HL-60 (cell line): ENCODE measurements around the gene DOP1A.

Source experiments
- DNase-seq, 2 experiments: peaks; one replicate each; pipeline ENCODE4 v3.0.0-alpha.2; 2010 to 2020; ENCODE audit warnings: low read depth in 1 of 2, low spot score in 1 of 2
- H3K27ac ChIP-seq: fragments of 250-450 bp; sonication (Bioruptor Pico); replicated peaks from 2 replicates; pipeline ENCODE4 v1.5.1; 2020; ENCODE audit warnings: mild to moderate bottlenecking, moderate library complexity
- H3K27me3 ChIP-seq: fragments of 250-450 bp; sonication (Bioruptor Pico); 2 replicates; pipeline ENCODE4 v1.5.1; 2021; ENCODE audit warnings: mild to moderate bottlenecking, moderate library complexity; ENCODE audit not compliant: insufficient read depth, poor library complexity, severe bottlenecking
- H3K4me3 ChIP-seq: replicated peaks from 2 replicates; pipeline ENCODE4 v1.5.1; 2011; ENCODE audit warnings: mild to moderate bottlenecking, control low read depth, low read length; ENCODE audit not compliant: insufficient read depth
- GABPA ChIP-seq: IDR thresholded peaks from 2 replicates; pipeline ENCODE4 v1.6.1; 2012; ENCODE audit warnings: low read depth
- POLR2AphosphoS5 ChIP-seq: IDR thresholded peaks from 2 replicates; pipeline ENCODE4 v1.6.1; 2012; ENCODE audit warnings: low read depth
- SPI1 ChIP-seq: IDR thresholded peaks from 2 replicates; pipeline ENCODE4 v1.6.1; 2012; ENCODE audit warnings: low read depth, mild to moderate bottlenecking, borderline replicate concordance
- TF ChIP-seq, protein P1 (sequence below): IDR thresholded peaks from 2 replicates; pipeline ENCODE4 v1.6.1; 2012; ENCODE audit warnings: low read depth; ENCODE audit not compliant: insufficient replicate concordance
- TF ChIP-seq, protein P2 (sequence below): IDR thresholded peaks from one replicate; pipeline ENCODE4 v1.5.1; 2011; ENCODE audit warnings: low read length, control low read depth, inconsistent platforms; ENCODE audit not compliant: insufficient read depth

DOP1A gene

DNA sequence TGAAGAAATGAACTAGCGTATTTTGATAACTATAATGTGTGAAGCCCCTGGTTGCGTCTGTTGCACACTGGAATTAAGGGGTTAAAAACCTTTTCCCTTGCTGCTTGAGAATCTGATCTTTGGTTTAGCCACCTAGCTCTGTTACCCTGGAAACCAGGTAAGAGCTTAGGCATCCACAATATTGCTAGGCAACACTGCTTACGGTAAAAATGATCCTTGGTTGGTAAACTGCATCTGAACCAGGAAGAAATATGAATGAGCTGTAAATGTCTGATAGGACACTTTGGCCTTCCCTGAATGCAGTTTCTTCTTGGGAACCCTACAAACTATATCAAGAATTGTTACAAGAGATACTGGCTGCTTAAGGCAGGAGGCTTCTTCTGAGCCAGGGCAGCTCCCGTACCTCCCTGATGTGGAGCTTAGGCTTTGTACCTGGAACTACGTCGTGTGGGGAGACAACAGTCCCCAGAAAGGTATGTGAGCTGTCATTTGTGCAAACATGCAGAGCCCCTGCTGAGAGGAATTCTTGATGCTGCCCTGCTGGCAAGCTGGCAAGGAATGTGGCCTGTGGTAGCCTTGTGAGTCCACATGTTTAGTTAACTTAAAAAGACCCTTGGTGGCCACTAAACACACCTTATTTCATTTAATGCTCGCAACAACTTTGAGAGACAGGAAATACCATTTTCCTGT is 20.3 kb upstream of the DOP1A start:
- TF ChIP-seq SPI1: no peak
- TF ChIP-seq, protein P1, sequence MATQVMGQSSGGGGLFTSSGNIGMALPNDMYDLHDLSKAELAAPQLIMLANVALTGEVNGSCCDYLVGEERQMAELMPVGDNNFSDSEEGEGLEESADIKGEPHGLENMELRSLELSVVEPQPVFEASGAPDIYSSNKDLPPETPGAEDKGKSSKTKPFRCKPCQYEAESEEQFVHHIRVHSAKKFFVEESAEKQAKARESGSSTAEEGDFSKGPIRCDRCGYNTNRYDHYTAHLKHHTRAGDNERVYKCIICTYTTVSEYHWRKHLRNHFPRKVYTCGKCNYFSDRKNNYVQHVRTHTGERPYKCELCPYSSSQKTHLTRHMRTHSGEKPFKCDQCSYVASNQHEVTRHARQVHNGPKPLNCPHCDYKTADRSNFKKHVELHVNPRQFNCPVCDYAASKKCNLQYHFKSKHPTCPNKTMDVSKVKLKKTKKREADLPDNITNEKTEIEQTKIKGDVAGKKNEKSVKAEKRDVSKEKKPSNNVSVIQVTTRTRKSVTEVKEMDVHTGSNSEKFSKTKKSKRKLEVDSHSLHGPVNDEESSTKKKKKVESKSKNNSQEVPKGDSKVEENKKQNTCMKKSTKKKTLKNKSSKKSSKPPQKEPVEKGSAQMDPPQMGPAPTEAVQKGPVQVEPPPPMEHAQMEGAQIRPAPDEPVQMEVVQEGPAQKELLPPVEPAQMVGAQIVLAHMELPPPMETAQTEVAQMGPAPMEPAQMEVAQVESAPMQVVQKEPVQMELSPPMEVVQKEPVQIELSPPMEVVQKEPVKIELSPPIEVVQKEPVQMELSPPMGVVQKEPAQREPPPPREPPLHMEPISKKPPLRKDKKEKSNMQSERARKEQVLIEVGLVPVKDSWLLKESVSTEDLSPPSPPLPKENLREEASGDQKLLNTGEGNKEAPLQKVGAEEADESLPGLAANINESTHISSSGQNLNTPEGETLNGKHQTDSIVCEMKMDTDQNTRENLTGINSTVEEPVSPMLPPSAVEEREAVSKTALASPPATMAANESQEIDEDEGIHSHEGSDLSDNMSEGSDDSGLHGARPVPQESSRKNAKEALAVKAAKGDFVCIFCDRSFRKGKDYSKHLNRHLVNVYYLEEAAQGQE: no peak
- TF ChIP-seq GABPA: no peak
- TF ChIP-seq, protein P2, sequence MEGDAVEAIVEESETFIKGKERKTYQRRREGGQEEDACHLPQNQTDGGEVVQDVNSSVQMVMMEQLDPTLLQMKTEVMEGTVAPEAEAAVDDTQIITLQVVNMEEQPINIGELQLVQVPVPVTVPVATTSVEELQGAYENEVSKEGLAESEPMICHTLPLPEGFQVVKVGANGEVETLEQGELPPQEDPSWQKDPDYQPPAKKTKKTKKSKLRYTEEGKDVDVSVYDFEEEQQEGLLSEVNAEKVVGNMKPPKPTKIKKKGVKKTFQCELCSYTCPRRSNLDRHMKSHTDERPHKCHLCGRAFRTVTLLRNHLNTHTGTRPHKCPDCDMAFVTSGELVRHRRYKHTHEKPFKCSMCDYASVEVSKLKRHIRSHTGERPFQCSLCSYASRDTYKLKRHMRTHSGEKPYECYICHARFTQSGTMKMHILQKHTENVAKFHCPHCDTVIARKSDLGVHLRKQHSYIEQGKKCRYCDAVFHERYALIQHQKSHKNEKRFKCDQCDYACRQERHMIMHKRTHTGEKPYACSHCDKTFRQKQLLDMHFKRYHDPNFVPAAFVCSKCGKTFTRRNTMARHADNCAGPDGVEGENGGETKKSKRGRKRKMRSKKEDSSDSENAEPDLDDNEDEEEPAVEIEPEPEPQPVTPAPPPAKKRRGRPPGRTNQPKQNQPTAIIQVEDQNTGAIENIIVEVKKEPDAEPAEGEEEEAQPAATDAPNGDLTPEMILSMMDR: no peak
- no peak for TF ChIP-seq POLR2AphosphoS5
- Histone ChIP-seq H3K27ac (no peak overlapping the region), H3K4me3 (no peak overlapping the region), H3K27me3 (no peaks in the 10 kb centered on the region)
- DNase-seq: no peak

DNA sequence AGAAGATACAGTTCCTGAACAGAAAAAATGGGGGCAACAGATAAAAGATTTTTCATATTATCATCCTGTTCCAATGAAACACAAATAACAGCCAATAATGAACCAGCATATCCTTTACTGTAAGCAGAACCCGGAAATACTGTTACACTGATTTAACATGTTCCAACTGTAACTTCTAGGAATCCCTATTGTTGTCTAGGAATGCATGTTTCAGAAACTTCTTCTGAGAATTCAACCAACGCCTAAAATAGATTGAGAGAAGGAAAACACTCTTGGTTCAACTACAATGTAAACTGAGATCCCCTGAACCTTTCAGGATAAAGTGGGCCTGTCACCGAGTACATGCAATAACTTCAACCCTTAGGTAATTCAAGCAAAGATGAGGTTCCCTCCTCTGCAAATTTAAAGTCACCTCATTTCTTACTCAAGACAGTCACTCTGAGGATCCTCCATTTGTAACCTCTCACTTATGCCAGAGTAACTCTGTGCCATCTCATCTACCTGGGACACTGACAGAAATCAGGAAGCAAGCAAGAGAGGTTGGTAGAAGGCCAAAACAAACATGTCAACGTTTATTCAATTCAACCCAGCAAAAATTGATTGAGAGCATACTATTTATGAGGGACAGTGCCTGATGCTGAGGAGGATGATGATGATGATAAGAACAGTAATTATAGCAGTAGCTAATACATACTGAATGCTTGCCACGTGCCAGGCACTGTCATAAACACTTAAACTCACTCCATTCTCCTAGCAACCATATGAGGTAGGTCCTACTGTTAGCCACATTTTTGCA is 15.9 kb upstream of the DOP1A start:
- Histone ChIP-seq H3K4me3 (no peak overlapping the region), H3K27me3 (no peaks in the 10 kb centered on the region), H3K27ac (no peak overlapping the region)
- TF ChIP-seq, protein P2: no peak
- TF ChIP-seq, protein P1: no peak
- TF ChIP-seq SPI1 (no peak), GABPA (no peak), POLR2AphosphoS5 (no peak)
- no peak for DNase-seq

DNA sequence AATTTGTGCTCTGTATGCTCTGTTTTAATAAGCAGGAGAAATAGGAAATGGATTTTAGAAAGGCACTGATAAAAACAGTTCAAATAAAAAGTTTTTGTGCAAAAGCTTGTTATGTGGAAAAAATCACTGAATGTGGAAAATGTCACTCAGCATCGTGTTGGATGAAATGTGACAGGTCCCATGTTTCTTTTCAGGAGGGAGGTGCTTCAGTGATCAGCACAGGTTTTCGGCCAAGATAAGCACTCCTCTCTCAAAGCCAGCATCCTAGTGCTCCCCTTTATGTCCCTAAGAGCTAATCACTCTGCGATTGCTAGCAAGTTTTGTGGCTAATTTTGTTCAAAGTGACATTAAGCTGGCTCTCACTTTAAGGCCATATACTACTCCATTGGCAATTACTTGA is 13.8 kb upstream of the DOP1A start:
- H3K27ac ChIP-seq: no peak overlapping the region
- H3K27me3 ChIP-seq: no peaks in the 10 kb centered on the region
- DNase-seq: no peak
- no peak for TF ChIP-seq POLR2AphosphoS5
- TF ChIP-seq, protein P1: no peak
- TF ChIP-seq, protein P2: no peak
- TF ChIP-seq SPI1: no peak
- no peak for TF ChIP-seq GABPA
- no peak overlapping the region for H3K4me3 ChIP-seq
